Measurements from ENCODE around the gene TNNT3.

Gene TNNT3

DNA sequence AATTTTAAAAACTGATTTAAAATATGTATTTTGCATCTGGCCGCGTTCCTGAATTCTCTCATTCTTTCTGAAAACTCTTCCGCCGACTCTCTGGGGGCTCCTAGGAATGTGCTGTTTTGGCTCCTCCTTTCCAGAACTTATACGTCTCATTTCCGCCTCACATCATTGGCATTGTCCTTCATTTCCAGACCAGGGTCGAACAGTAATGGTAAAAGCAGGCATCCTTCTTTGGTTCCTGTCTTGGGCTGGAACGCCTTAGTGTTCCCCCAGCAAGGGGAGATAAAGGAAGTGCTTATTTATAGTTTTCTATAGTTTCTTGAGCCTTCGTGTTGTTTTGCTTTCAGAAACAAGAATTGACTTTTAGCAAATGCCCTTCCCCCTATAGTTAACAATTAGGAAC is 10.9 kb upstream of the TNNT3 start:
- H3K9ac ChIP-seq (ENCODE audit: low read depth, low read length), result no peak overlapping the region
- H3K27me3 ChIP-seq (ENCODE audit: control insufficient read depth, insufficient read depth, low read length), result no peaks in the 10 kb centered on the region
- H3K36me3 ChIP-seq (ENCODE audit: control insufficient read depth, insufficient read depth, low read length), result no peaks in the 10 kb centered on the region
- no peak overlapping the region for H3K4me3 ChIP-seq (ENCODE audit: low read depth, low read length)
- H3K4me1 ChIP-seq (ENCODE audit: control insufficient read depth, insufficient read depth, low read length), result peaks cover 26% of the 10 kb centered on the region
- H3K27ac ChIP-seq (ENCODE audit: low read depth, low read length), result no peak overlapping the region
- H3K9me3 ChIP-seq (ENCODE audit: control insufficient read depth, insufficient read depth, low read length), result no peaks in the 10 kb centered on the region

DNA sequence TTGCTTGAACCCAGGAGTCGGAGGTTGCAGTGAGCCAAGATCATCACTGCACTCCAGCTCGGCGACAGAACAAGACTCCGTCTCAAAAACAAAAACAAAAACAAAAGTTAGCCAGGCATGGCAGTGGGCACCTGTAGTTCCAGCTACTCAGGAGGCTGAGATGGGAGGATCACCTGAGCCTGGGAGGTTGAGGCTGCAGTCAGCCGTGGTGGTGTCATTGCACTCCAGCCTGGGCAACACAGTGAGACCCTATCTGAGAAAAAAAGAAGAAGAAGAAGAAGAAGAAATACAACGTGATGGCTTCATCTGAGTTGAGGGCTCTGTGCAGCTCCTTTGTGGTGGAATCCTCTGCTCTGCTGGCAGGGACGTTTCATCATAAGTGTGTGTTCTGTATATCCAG is 10.0 kb upstream of the TNNT3 start:
- Histone ChIP-seq H3K27ac (ENCODE audit: low read depth, low read length) (no peak overlapping the region), H3K9ac (ENCODE audit: low read depth, low read length) (no peak overlapping the region), H3K9me3 (ENCODE audit: control insufficient read depth, insufficient read depth, low read length) (no peaks in the 10 kb centered on the region), H3K36me3 (ENCODE audit: control insufficient read depth, insufficient read depth, low read length) (no peaks in the 10 kb centered on the region), H3K4me3 (ENCODE audit: low read depth, low read length) (no peak overlapping the region), H3K27me3 (ENCODE audit: control insufficient read depth, insufficient read depth, low read length) (no peaks in the 10 kb centered on the region), H3K4me1 (ENCODE audit: control insufficient read depth, insufficient read depth, low read length) (peaks cover 26% of the 10 kb centered on the region)

DNA sequence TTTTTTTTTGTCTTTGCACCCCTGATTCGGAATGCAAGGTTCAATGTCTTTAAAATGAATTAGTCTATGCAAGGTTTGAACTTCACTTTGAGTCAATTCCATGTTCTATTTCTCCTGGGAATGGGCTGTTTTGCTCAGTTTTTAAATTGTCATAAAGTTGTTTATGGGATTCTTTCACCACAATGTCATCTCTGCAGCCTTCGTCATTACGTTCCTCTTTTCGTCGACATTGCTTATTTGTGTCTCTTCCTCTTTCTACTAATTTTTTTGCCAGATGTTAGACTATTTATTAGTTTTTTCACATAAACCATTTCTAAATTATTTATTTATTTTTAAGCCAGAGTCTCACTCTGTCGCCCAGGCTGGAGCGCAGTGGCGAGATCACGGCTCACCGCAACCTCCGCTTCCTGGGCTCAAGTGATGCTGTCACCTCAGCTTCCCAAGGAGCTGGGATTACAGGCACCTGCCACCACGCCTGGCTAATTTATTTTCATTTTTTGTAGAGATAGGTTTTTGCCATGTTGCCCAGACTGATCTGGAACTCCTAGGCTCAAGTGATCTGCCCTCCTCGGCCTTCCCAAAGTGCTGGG is 7.1 kb upstream of the TNNT3 start:
- no peaks in the 10 kb centered on the region for H3K27me3 ChIP-seq (ENCODE audit: control insufficient read depth, insufficient read depth, low read length)
- no peak overlapping the region for H3K27ac ChIP-seq (ENCODE audit: low read depth, low read length)
- no peaks in the 10 kb centered on the region for H3K36me3 ChIP-seq (ENCODE audit: control insufficient read depth, insufficient read depth, low read length)
- no peak overlapping the region for H3K9ac ChIP-seq (ENCODE audit: low read depth, low read length)
- no peaks in the 10 kb centered on the region for H3K9me3 ChIP-seq (ENCODE audit: control insufficient read depth, insufficient read depth, low read length)
- no peak overlapping the region for H3K4me3 ChIP-seq (ENCODE audit: low read depth, low read length)
- H3K4me1 ChIP-seq (ENCODE audit: control insufficient read depth, insufficient read depth, low read length), result peaks cover 13% of the 10 kb centered on the region

DNA sequence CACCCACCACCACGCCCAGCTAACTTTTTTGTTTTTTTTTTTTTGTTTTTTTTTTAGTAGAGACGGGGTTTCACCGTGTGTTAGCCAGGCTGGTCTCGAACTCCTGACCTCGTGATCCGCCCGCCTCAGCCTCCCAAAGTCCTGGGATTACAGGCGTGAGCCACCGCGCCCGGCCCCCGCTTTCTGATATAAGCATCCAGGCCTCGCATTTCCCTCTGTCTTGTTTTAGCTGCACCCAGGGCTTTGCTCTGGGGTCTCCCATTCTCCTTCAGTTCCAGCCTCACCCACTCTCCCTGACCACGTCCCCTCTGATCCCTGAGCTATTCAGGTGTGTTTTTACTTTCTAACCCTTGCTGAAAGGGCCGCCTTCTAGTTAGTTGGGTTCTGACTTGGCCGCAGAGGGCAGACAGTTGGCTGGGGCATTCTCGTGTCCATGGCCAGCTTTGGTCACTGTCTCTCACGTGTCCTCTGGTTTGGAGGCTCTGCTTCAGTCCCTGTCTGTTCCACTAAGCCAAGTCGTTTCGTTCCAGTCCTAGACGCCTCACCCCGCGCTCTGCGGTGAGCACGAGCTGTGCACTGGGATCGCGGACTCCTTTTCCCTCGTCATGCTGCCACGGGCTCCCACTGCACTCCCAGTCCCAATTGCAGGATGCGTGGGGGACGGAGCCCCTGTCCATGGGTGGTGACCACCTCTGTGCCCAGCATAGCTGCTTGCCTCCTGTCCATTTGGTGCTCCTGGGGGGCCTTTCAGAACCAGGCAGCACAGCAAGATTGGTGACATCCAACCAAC is 6.0 kb upstream of the TNNT3 start:
- H3K36me3 ChIP-seq (ENCODE audit: control insufficient read depth, insufficient read depth, low read length), result no peaks in the 10 kb centered on the region
- H3K27me3 ChIP-seq (ENCODE audit: control insufficient read depth, insufficient read depth, low read length), result no peaks in the 10 kb centered on the region
- H3K9me3 ChIP-seq (ENCODE audit: control insufficient read depth, insufficient read depth, low read length), result no peaks in the 10 kb centered on the region
- H3K9ac ChIP-seq (ENCODE audit: low read depth, low read length), result no peak overlapping the region
- H3K4me3 ChIP-seq (ENCODE audit: low read depth, low read length), result no peak overlapping the region
- H3K27ac ChIP-seq (ENCODE audit: low read depth, low read length), result no peak overlapping the region
- H3K4me1 ChIP-seq (ENCODE audit: control insufficient read depth, insufficient read depth, low read length), result peaks cover 6% of the 10 kb centered on the region

DNA sequence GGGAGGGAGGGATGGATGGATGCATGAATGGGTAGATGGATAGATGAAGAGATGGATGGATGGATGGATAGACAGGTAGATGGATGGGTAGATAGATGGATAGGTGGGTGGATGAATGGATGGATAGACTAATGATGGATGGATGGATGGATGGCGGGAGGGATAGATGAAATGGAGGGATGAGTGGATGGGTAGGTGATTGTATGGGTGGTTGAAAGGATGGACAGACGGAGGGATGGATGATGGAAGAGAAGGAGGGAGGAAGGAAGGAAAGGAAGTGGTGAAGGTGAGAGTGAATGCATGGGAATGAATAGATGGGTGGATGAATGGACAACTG is 3.7 kb upstream of the TNNT3 start:
- Histone ChIP-seq H3K9ac (ENCODE audit: low read depth, low read length) (no peak overlapping the region), H3K4me1 (ENCODE audit: control insufficient read depth, insufficient read depth, low read length) (no peaks in the 10 kb centered on the region; the same call in 1 of the 2 replicates), H3K27me3 (ENCODE audit: control insufficient read depth, insufficient read depth, low read length) (no peaks in the 10 kb centered on the region), H3K36me3 (ENCODE audit: control insufficient read depth, insufficient read depth, low read length) (no peaks in the 10 kb centered on the region), H3K27ac (ENCODE audit: low read depth, low read length) (no peak overlapping the region), H3K9me3 (ENCODE audit: control insufficient read depth, insufficient read depth, low read length) (no peaks in the 10 kb centered on the region), H3K4me3 (ENCODE audit: low read depth, low read length) (no peak overlapping the region)

DNA sequence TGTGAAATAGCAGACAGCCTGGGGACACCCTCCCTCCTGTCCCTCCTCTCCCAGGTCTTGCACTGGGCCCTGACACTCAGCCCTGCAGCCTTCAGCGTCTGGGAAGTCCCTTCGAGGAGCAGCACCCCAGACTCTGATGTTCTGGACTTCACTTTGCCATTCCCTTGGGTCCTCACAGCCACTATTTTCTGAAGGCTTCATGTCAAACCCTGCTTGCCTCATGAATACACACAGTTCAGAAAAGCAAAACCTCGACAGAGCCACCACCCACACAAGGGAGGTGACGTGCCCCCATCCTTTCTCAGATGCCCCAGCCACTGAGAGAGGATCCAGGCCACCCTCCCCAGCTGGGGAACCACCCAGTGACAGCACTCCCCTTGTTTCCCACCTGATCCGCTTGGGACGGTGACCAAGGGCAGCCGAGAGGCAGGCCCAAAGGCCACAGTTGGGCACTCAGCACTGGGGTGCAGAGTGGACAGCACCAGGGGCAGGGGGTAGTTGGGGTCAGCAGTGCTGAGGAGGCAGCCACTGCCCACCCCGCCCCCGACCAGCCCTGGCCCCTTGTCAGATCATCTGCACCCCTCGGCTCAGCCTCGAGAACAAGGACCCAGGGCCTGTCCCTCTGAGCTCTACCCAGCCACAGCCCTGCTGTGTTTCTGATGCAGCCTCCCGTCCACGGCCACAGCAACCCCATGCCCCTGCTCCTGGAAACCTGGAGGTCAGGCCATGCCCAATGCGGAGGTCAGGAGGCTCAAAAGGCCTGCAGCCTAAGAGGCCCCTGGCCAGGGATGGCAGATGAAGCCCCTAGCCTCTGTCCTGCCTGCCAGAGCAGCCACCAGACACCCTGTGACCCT is 3.1 kb upstream of the TNNT3 start:
- Histone ChIP-seq H3K4me3 (ENCODE audit: low read depth, low read length) (no peak overlapping the region), H3K9ac (ENCODE audit: low read depth, low read length) (no peak overlapping the region), H3K4me1 (ENCODE audit: control insufficient read depth, insufficient read depth, low read length) (no peaks in the 10 kb centered on the region; the same call in 1 of the 2 replicates), H3K36me3 (ENCODE audit: control insufficient read depth, insufficient read depth, low read length) (no peaks in the 10 kb centered on the region), H3K27ac (ENCODE audit: low read depth, low read length) (no peak overlapping the region), H3K9me3 (ENCODE audit: control insufficient read depth, insufficient read depth, low read length) (no peaks in the 10 kb centered on the region), H3K27me3 (ENCODE audit: control insufficient read depth, insufficient read depth, low read length) (no peaks in the 10 kb centered on the region)

DNA sequence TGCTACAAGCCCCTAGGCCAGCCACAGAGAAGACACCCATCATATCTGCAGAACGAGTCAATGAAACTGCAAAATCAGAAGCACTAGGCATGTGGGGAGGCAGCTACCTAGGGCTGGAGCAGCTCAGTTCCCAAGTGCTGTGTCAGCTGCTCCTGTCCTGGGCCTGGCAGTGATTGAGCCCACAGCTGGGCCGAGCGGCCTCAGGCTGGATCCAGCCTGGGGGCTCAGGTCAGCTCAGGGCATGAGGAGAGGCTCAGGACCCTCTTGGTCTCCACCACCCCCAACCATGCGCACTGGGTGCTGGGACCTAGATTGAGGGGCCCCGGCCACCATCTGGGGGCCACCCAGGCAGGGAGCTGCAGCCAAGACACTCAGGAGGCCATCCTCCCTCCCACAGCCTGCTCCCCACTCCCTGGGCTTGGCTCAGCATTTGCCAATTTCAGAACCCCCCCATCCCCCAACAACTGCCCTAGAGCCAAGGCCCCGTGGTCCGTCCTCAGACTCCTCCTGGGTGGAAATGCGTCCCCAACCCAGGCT is 2.4 kb upstream of the TNNT3 start:
- Histone ChIP-seq H3K36me3 (ENCODE audit: control insufficient read depth, insufficient read depth, low read length) (no peaks in the 10 kb centered on the region), H3K9ac (ENCODE audit: low read depth, low read length) (no peak overlapping the region), H3K4me1 (ENCODE audit: control insufficient read depth, insufficient read depth, low read length) (no peaks in the 10 kb centered on the region; the same call in 1 of the 2 replicates), H3K9me3 (ENCODE audit: control insufficient read depth, insufficient read depth, low read length) (no peaks in the 10 kb centered on the region), H3K27me3 (ENCODE audit: control insufficient read depth, insufficient read depth, low read length) (no peaks in the 10 kb centered on the region), H3K4me3 (ENCODE audit: low read depth, low read length) (no peak overlapping the region), H3K27ac (ENCODE audit: low read depth, low read length) (no peak overlapping the region)

DNA sequence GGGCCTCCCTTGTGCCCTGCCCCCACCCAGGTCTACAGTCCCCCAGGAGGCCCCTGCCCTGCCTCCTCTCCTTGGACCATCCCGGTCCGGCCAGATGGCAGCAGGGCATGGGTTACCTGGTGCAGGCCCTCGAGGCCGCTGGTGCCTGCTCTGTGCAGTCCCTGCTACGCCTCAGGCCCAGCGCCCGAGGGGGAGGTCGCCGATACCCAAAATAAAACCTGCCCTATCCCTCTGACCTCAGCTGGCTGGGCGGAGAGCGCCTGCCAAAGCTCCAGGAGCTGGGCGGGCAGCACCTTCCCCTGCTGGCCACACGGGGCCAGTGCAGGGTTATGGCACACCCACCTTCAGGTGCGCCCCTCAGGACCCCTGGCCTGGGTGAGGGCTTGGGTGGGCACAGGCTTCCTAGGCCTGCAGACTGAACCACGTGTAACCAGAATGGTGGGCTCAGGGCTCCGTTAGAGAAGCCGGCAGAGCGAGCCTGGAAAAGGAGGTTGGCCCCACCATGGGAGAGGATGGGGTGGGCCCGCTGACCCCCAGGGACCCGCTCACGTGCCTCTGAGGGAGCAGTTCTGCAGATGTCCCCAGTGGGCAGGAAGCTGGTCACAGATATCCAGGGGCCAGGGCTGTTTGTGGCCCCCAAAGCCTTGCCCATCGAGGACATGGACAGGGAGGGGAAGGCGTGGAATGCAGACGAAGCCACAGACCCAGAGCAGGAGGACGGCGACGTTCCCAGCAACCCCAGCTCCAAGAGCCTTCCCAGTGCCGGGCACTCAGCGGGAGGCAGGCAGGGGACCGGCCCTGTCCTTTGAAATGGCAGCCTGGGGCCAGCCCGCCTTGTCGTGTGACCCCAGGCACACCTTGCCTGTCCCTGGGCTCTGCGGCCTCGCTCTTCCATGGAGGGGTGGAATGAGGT is 1.7 kb upstream of the TNNT3 start:
- H3K27ac ChIP-seq (ENCODE audit: low read depth, low read length), result no peak overlapping the region
- no peak overlapping the region for H3K9ac ChIP-seq (ENCODE audit: low read depth, low read length)
- no peaks in the 10 kb centered on the region; the same call in 1 of the 2 replicates for H3K4me1 ChIP-seq (ENCODE audit: control insufficient read depth, insufficient read depth, low read length)
- no peaks in the 10 kb centered on the region for H3K9me3 ChIP-seq (ENCODE audit: control insufficient read depth, insufficient read depth, low read length)
- no peaks in the 10 kb centered on the region for H3K27me3 ChIP-seq (ENCODE audit: control insufficient read depth, insufficient read depth, low read length)
- no peaks in the 10 kb centered on the region for H3K36me3 ChIP-seq (ENCODE audit: control insufficient read depth, insufficient read depth, low read length)
- H3K4me3 ChIP-seq (ENCODE audit: low read depth, low read length), result no peak overlapping the region

DNA sequence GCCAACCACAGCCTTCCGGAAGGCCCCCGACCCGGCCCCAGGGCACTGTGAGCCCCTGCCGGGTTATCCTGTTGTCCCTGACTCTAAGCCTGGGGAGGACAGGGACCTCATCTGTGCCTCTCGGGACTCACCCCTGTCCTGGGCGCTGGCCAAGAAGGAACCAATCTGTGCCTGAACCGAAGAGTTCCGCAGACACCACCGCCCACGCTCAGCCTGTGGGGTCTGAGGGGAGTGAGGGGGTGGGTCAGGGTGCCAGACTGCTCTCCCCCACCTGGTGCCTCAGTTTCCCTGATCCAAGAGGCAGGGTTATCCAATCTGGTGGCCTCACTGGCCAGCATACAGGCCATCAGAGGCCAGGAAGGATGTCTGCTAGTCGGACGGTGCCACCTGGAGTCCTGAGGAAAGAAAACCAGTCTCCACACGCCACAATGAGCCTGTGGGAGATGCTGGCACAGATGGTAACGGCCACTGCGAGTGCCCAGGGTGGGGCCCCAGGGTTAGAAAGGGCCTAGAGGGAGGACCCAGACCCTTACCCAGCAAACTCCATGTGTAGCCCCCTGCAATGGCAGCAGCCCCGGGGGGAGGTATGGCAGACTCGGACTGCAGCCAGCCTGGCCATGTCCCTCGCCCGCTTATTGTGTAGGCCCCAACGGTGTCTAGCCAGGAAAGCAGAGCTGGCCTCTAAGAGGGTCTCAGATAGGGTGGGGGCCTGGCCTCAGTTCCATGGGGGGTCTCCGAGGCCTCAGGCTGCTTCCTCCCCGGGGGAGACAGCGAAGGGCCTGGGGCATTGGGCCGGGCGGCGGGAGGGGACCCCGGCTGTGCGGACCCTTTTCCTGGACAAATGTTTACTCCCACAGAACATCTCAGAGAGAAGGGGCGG is 827 bp upstream of the TNNT3 start:
- Histone ChIP-seq H3K4me3 (ENCODE audit: low read depth, low read length) (no peak overlapping the region), H3K27me3 (ENCODE audit: control insufficient read depth, insufficient read depth, low read length) (no peaks in the 10 kb centered on the region)

More for the DNA sequence above, 827 bp upstream of the TNNT3 start:
- Histone ChIP-seq H3K36me3 (ENCODE audit: control insufficient read depth, insufficient read depth, low read length) (no peaks in the 10 kb centered on the region), H3K9ac (ENCODE audit: low read depth, low read length) (no peak overlapping the region), H3K27ac (ENCODE audit: low read depth, low read length) (no peak overlapping the region), H3K4me1 (ENCODE audit: control insufficient read depth, insufficient read depth, low read length) (no peaks in the 10 kb centered on the region; the same call in 1 of the 2 replicates), H3K9me3 (ENCODE audit: control insufficient read depth, insufficient read depth, low read length) (no peaks in the 10 kb centered on the region)
